Spleen (tissue), 11 donors: ENCODE results near the gene CMKLR1. TPM values are rescaled to one million over a fixed set of nuclear protein-coding genes. Genes with fewer than 3 reads are reported as not detected.

Source experiments
- DNase-seq: peaks from one replicate; pipeline ENCODE4 v3.0.0-alpha.2; 2020
- H3K27ac ChIP-seq, 8 donors: fragments of 200-600 bp; sonication (generic) in 7 of 8; 1 replicate in 4 of 8; 2 replicates in 4 of 8; pipeline versions ENCODE4 v1.5.0 to v1.8.0; 2016 to 2021; ENCODE audit warnings: inconsistent platforms in 4 of 8, mild to moderate bottlenecking in 4 of 8, moderate library complexity in 1 of 8
- H3K27me3 ChIP-seq, 7 donors: fragments of 200-600 bp; sonication (generic) in 6 of 7; replicated peaks in 1 of 7; 1 replicate in 4 of 7; 2 replicates in 3 of 7; pipeline versions ENCODE4 v1.5.0 to v1.8.0; 2016 to 2021; ENCODE audit warnings: inconsistent platforms in 3 of 7, mild to moderate bottlenecking in 1 of 7
- H3K36me3 ChIP-seq, 6 donors: fragments of 200-600 bp; sonication (generic) in 5 of 6; 1 replicate in 4 of 6; 2 replicates in 2 of 6; pipeline versions ENCODE4 v1.5.0 to v1.8.0; 2016 to 2021; ENCODE audit warnings: inconsistent platforms in 2 of 6
- H3K4me1 ChIP-seq, 6 donors: fragments of 200-600 bp; sonication (generic) in 5 of 6; 1 replicate in 3 of 6; 2 replicates in 3 of 6; pipeline versions ENCODE4 v1.5.0 to v1.8.0; 2016 to 2021; ENCODE audit warnings: inconsistent platforms in 3 of 6
- H3K4me3 ChIP-seq, 8 donors: fragments of 200-600 bp; sonication (generic) in 7 of 8; 1 replicate in 4 of 8; 2 replicates in 4 of 8; pipeline versions ENCODE4 v1.5.0 to v1.8.0; 2016 to 2021; ENCODE audit warnings: inconsistent platforms in 4 of 8, mild to moderate bottlenecking in 4 of 8, moderate library complexity in 2 of 8
- H3K9me3 ChIP-seq, 8 donors: fragments of 200-600 bp; sonication (generic) in 7 of 8; 1 replicate in 4 of 8; 2 replicates in 4 of 8; pipeline versions ENCODE4 v1.5.0 to v1.8.0; 2016 to 2021; ENCODE audit warnings: inconsistent platforms in 4 of 8
- POLR2A ChIP-seq, 3 donors: fragments of 450-650 bp; IDR thresholded peaks; one replicate each; pipeline ENCODE4 v1.5.1; 2017; ENCODE audit warnings: antibody characterized with exemption in 3 of 3, mild to moderate bottlenecking in 1 of 3
- POLR2AphosphoS5 ChIP-seq, 3 donors: sonication (generic); formaldehyde crosslinking; IDR thresholded peaks; one replicate each; pipeline ENCODE4 v1.5.1; 2017; ENCODE audit warnings: antibody characterized with exemption in 3 of 3
- WGBS, 5 donors: extraction: QIAGEN DNeasy Blood & Tissue Kit in 3 of 5; methylation state at CpG; one replicate each; pipeline versions ENCODE4 v1.1.5 to v1.1.7; 2013 to 2018; 5-methylcytosine and 5-hydroxymethylcytosine counted together
- intact Hi-C: fragments of 100-400 bp; cut with DNase I; formaldehyde crosslinking; loops from one replicate; pipeline ENCODE4 v1.15.0; 2023; ENCODE audit warnings: low total_unique reads
- polyA plus RNA-seq, 3 donors: library from polyadenylated mRNA; stranded (reverse); fragments of 200-250 nt; gene quantifications; one replicate each; pipeline ENCODE4 v1.2.1, GENCODE V29; 2013
- total RNA-seq, 7 donors: library from RNA; depleted of rRNA in 3 of 7; stranded (reverse); fragments of >200 nt in 3 of 7; fragmentation: NEBNext Ultra II Directional in 4 of 7; extraction: Animal tissue kit (Norgen Biotek cat#: 25700) in 4 of 7; gene quantifications; one replicate each; pipeline versions ENCODE4 v1.1.0 to v1.2.1, GENCODE V29; 2016 to 2021
- TF ChIP-seq, protein P1 (sequence below), 11 experiments: fragments of 200-600 bp in 7 of 11; fragments of 450-650 bp in 4 of 11; sonication (generic) in 4 of 11; IDR thresholded peaks in 8 of 11; conservative IDR thresholded peaks in 3 of 11; 1 replicate in 7 of 11; 2 replicates in 4 of 11; pipeline versions ENCODE4 v1.4.0 to v1.8.0; 2016 to 2021; ENCODE audit warnings: antibody characterized with exemption in 11 of 11, inconsistent platforms in 4 of 11, mild to moderate bottlenecking in 1 of 11
- donor health status: healthy with polysubstance abuse.
- donor health status: DM: no; HTN: no; CAD: no; lungs with moderate emphysema.
- donor health status: DM: no; HTN: no; CAD: no.
- donor health status: Bipolar disorder and iron deficiency.
- donor health status: healthy.
- donor health status: DM: no; HTN: no; CAD: no.
- donor health status: DM: yes; HTN: yes; CAD: no.

The CMKLR1 gene
- total and polyA plus RNA-seq, 10 donors, result 6.3 to 118 (median 75.4) TPM

DNA sequence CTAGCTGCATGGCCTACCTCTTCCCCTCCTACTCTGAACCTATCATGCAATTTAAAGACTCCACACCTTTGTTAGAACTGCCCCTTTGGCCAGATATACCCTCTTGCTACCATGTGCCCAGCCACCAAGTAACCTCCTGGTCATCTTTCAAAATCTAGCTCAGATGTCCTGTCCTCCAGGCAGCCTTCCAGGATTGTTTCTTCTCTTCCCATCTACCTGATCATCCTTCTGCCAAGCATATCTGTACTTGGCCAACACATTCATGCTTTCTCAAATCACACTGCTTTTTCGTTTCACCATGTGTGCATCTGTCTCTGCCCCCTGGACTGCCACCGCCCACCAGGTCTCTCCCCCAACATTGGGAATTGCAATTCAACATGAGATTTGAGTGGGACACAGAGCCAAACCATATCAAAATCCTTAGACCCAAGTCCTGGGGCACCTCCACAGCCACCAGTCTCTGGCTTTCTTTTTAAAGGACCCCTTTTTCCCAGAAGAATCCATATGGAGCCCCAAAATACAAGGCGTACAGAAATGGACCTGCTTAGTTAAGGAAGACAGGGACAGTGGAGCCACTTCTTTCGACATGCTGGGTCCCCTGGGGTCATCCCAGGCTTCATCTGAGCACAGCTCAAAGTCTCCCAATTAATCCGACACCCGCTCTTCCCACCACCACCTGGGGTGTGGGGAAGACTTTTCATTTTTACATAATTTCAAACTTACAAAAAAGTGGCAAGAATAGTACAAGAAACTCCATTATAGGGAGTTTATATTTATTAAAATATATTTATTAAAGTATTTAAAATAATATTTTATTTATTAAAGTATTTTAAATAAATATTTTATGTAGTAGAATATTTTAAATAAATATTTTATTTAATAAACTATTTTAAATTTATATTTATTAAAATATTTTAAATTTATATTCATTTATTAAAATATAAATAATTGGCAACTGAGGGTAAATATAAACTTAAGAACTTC is 7.9 kb upstream of the CMKLR1 start:
- intact Hi-C loops, result no loop called here

DNA sequence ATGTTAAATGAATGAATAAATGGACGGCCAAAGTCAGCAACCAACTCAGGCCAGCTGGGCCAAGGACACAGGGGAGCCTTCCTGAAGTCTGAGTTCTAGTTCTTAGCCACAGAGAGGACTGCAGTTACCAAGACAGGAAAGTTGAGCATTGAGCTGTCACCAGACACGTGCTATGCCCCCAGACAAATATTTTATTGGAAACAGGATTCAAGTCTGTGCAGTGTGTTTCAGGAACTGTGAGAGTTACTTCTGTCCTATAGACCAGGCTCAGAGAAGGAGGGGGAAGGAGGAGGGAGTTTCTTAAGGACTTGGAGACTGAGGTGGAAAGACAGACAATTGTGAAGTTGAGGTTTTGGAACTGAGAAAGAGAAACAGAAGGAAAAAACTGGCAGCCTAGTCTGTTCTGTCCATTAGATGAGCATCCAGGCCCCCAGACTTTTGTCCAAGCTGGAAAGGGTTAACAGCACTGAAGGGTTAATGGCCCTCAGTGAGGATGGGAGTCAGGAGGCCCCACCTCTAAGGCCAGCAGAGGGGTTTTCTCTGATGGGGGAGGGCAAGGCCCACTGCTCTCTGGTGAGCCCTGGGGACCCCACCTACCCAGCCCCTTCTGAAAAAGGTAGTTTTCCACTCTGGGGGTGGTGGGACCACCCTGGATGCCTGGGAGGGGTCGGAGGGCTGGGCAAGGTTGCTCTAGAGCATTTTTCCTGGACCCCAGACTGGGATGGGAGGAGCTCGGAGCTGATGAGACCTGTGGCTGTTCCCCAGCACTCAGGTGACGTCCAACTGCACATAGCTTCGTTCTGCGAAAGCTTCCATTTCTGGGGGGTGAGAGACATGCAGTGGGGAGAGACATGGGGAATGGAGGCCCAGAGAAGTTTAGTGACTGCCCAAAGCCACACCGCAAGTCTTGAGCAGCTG is 6.9 kb upstream of the CMKLR1 start:
- Histone ChIP-seq H3K27me3 (peaks cover 0 to 22% (median 0%) of the 10 kb centered on the region in 7 donors), H3K27ac (no peak overlapping the region), H3K4me1 (no peaks in the 10 kb centered on the region), H3K4me3 (no peak overlapping the region), H3K9me3 (peaks cover 0 to 6% (median 0%) of the 10 kb centered on the region in 8 donors), H3K36me3 (no peaks in the 10 kb centered on the region)
- TF ChIP-seq POLR2A (IDR thresholded peaks at IDR 0.05), result no peak
- TF ChIP-seq, protein P1, sequence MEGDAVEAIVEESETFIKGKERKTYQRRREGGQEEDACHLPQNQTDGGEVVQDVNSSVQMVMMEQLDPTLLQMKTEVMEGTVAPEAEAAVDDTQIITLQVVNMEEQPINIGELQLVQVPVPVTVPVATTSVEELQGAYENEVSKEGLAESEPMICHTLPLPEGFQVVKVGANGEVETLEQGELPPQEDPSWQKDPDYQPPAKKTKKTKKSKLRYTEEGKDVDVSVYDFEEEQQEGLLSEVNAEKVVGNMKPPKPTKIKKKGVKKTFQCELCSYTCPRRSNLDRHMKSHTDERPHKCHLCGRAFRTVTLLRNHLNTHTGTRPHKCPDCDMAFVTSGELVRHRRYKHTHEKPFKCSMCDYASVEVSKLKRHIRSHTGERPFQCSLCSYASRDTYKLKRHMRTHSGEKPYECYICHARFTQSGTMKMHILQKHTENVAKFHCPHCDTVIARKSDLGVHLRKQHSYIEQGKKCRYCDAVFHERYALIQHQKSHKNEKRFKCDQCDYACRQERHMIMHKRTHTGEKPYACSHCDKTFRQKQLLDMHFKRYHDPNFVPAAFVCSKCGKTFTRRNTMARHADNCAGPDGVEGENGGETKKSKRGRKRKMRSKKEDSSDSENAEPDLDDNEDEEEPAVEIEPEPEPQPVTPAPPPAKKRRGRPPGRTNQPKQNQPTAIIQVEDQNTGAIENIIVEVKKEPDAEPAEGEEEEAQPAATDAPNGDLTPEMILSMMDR (IDR thresholded peaks at IDR 0.05 in 8 of 11, conservative IDR thresholded peaks at IDR 0.05 in 3 of 11), result no peak
- peak; percentile 33 for DNase-seq
- intact Hi-C loops, result no loop called here
- 53 to 71% (median 64%) methylated on average over 7 to 8 of the region's 8 CpGs for WGBS, 5 donors

More for the DNA sequence above, 7.9 kb upstream of the CMKLR1 start:
- Histone ChIP-seq H3K27ac (no peak overlapping the region), H3K4me1 (no peaks in the 10 kb centered on the region), H3K36me3 (no peaks in the 10 kb centered on the region), H3K27me3 (peaks cover 0 to 22% (median 0%) of the 10 kb centered on the region in 7 donors), H3K4me3 (no peak overlapping the region), H3K9me3 (peaks cover 0 to 6% (median 0%) of the 10 kb centered on the region in 8 donors)
- no peak for TF ChIP-seq POLR2A (IDR thresholded peaks at IDR 0.05)
- TF ChIP-seq, protein P1 (IDR thresholded peaks at IDR 0.05 in 8 of 11, conservative IDR thresholded peaks at IDR 0.05 in 3 of 11), result no peak
- TF ChIP-seq POLR2AphosphoS5 (IDR thresholded peaks at IDR 0.05), result no peak
- peak; percentile 51 for DNase-seq
- WGBS, 5 donors, result 90 to 91% (median 90%) methylated on average over 6 of the region's 6 CpGs

DNA sequence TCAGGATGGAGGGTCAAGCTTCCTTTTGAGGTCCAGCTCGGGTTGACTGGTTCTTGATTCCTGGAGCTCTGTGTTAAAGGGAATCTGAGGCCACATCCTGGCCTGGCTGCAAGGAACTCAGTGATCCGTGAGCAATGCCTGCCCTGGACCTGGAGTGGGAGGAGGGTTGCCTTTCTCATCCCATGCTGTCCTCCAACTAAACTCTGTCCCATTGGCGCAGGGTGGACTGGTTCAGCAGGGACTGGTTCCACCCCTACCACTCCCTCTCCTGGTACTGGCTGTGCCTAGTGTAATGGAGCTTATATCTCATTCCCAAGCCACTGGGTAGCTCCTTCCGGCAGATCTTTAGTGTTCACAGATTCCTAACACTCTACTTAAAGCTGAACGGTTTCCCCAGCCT is 3.9 kb upstream of the CMKLR1 start:
- TF ChIP-seq POLR2A (IDR thresholded peaks at IDR 0.05) (no peak), POLR2AphosphoS5 (IDR thresholded peaks at IDR 0.05) (no peak)
- TF ChIP-seq, protein P1 (IDR thresholded peaks at IDR 0.05 in 8 of 11, conservative IDR thresholded peaks at IDR 0.05 in 3 of 11), result no peak
- H3K27ac ChIP-seq, result no peak overlapping the region
- no peak overlapping the region for H3K4me3 ChIP-seq
- intact Hi-C loops, result no loop called here
- WGBS, 5 donors, result 59 to 78% (median 68%) methylated on average over 3 to 5 of the region's 5 CpGs
- H3K9me3 ChIP-seq, result no peaks in the 10 kb centered on the region
- peaks cover 0 to 46% (median 0%) of the 10 kb centered on the region in 7 donors for H3K27me3 ChIP-seq
- DNase-seq, result peak; percentile 43
- H3K4me1 ChIP-seq, result peaks cover 0 to 9% (median 0%) of the 10 kb centered on the region in 6 donors
- no peaks in the 10 kb centered on the region for H3K36me3 ChIP-seq
